DND-41 (cell line): ENCODE measurements around the gene GORASP2.

Experiments used
- ATAC-seq: fragments of 200-7000 bp; cut with Tn5 transposase; 3 replicates; pipeline ENCODE4 v1.9.1; 2021; ENCODE audit warnings: low read depth; ENCODE audit not compliant: insufficient read depth
- DNase-seq: peaks from one replicate; pipeline ENCODE4 v3.0.0-alpha.2; 2020
- H2AFZ ChIP-seq: 2 replicates; pipeline ENCODE4 v1.6.0; 2012; ENCODE audit warnings: low read depth, low read length
- H3K27ac ChIP-seq: 2 replicates; pipeline ENCODE4 v1.5.1; 2012; ENCODE audit warnings: low read length, inconsistent platforms
- H3K27me3 ChIP-seq: fragments of 200-600 bp; sonication (generic); 2 replicates; pipeline ENCODE4 v1.6.0; 2012; ENCODE audit warnings: low read length, mild to moderate bottlenecking, inconsistent platforms; ENCODE audit not compliant: insufficient read depth, poor library complexity
- H3K36me3 ChIP-seq: 2 replicates; pipeline ENCODE4 v1.5.1; 2012; ENCODE audit warnings: low read length, inconsistent platforms; ENCODE audit not compliant: insufficient read depth
- H3K4me1 ChIP-seq: 2 replicates; pipeline ENCODE4 v1.5.1; 2012; ENCODE audit warnings: mild to moderate bottlenecking, low read length; ENCODE audit not compliant: insufficient read depth
- H3K4me2 ChIP-seq: 2 replicates; pipeline ENCODE4 v1.6.0; 2012; ENCODE audit warnings: mild to moderate bottlenecking, moderate library complexity, low read length, inconsistent platforms; ENCODE audit not compliant: insufficient read depth
- H3K4me3 ChIP-seq, 2 experiments: fragments of 200-600 bp in 1 of 2; shearing (Covaris generic) in 1 of 2; 2 replicates each; pipeline ENCODE4 v1.5.1; 2012 to 2016; ENCODE audit warnings: inconsistent platforms in 2 of 2, low read length in 2 of 2, mild to moderate bottlenecking in 2 of 2, low read depth in 1 of 2, moderate library complexity in 1 of 2
- H3K79me2 ChIP-seq: 2 replicates; pipeline ENCODE4 v1.6.0; 2012; ENCODE audit warnings: low read length, inconsistent platforms; ENCODE audit not compliant: insufficient read depth
- H3K9ac ChIP-seq: 2 replicates; pipeline ENCODE4 v1.6.0; 2012; ENCODE audit warnings: low read depth, mild to moderate bottlenecking, inconsistent platforms, low read length, moderate library complexity
- H3K9me3 ChIP-seq: 2 replicates; pipeline ENCODE4 v1.5.1; 2012; ENCODE audit warnings: low read length, moderate library complexity, mild to moderate bottlenecking, inconsistent platforms; ENCODE audit not compliant: insufficient read depth, severe bottlenecking
- H4K20me1 ChIP-seq: 2 replicates; pipeline ENCODE4 v1.6.0; 2012; ENCODE audit warnings: low read length; ENCODE audit not compliant: insufficient read depth
- CTCF ChIP-seq: IDR thresholded peaks from 2 replicates; pipeline ENCODE4 v1.5.1; 2012; ENCODE audit warnings: borderline replicate concordance, low read length, moderate library complexity, mild to moderate bottlenecking; ENCODE audit not compliant: poor library complexity, severe bottlenecking; ENCODE audit errors: extremely low read depth
- EZH2 ChIP-seq: IDR thresholded peaks from 3 replicates; pipeline ENCODE4 v1.6.1; 2012; ENCODE audit warnings: borderline replicate concordance, low read depth, mild to moderate bottlenecking, moderate library complexity, low read length, inconsistent platforms; ENCODE audit not compliant: severe bottlenecking

GORASP2 gene

GRCh38 chr2:170974304-170974993 is 45.4 kb downstream of the GORASP2 start:
- no peak overlapping the region for H3K9ac ChIP-seq
- H3K9me3 ChIP-seq, result no peaks in the 10 kb centered on the region
- DNase-seq (no peak), ATAC-seq (no peak)
- no peak overlapping the region for H3K4me3 ChIP-seq
- H4K20me1 ChIP-seq, result no peaks in the 10 kb centered on the region
- H3K4me2 ChIP-seq, result peak overlapping the region; percentile 68; the same call in 1 of the 2 replicates
- no peaks in the 10 kb centered on the region for H3K79me2 ChIP-seq
- H3K27me3 ChIP-seq, result no peaks in the 10 kb centered on the region
- peak overlapping the region; percentile 94 for H2AFZ ChIP-seq
- H3K36me3 ChIP-seq, result no peaks in the 10 kb centered on the region
- TF ChIP-seq CTCF (no peak), EZH2 (no peak)
- H3K4me1 ChIP-seq, result peaks cover 15% of the 10 kb centered on the region
- H3K27ac ChIP-seq, result no peak overlapping the region

- H3K36me3 ChIP-seq, result no peaks in the 10 kb centered on the region
- no peak overlapping the region for H2AFZ ChIP-seq
- H3K4me3 ChIP-seq, result no peak overlapping the region
- DNase-seq (no peak), ATAC-seq (no peak)
- H3K4me1 ChIP-seq, result peaks cover 15% of the 10 kb centered on the region
- no peak overlapping the region for H3K9ac ChIP-seq
- H3K9me3 ChIP-seq, result no peaks in the 10 kb centered on the region
- TF ChIP-seq CTCF (no peak), EZH2 (no peak)
- H3K79me2 ChIP-seq, result no peaks in the 10 kb centered on the region
- H3K4me2 ChIP-seq, result no peak overlapping the region
- no peaks in the 10 kb centered on the region for H4K20me1 ChIP-seq
- no peaks in the 10 kb centered on the region for H3K27me3 ChIP-seq
- no peak overlapping the region for H3K27ac ChIP-seq
Measured at GRCh38 chr2:170975127-170975942, 46.3 kb downstream of the GORASP2 start.

GRCh38 chr2:170975943-170976270 is 46.9 kb downstream of the GORASP2 start:
- H3K9ac ChIP-seq, result no peak overlapping the region
- DNase-seq, result no peak
- H3K9me3 ChIP-seq, result no peaks in the 10 kb centered on the region
- H3K27ac ChIP-seq, result no peak overlapping the region
- no peak overlapping the region for H2AFZ ChIP-seq
- TF ChIP-seq EZH2, result no peak
- TF ChIP-seq CTCF, result no peak
- H3K36me3 ChIP-seq, result no peaks in the 10 kb centered on the region
- H4K20me1 ChIP-seq, result no peaks in the 10 kb centered on the region
- no peak overlapping the region for H3K4me3 ChIP-seq
- no peak overlapping the region for H3K4me2 ChIP-seq
- no peaks in the 10 kb centered on the region for H3K27me3 ChIP-seq
- H3K79me2 ChIP-seq, result no peaks in the 10 kb centered on the region
- no peak for ATAC-seq
- H3K4me1 ChIP-seq, result peaks cover 15% of the 10 kb centered on the region
